NOMO-1 (cell line): ENCODE results near the gene CA11.
"Not testable (repeated sequence)": the region's sequence is repeated elsewhere in the genome, so short reads cannot be mapped to it uniquely, and the experiment has no call there.

ENCODE experiments used
- DNase-seq, 2 experiments: peaks; one replicate each; lab custom pipeline; 2025; ENCODE audit not compliant: unreplicated experiment in 2 of 2; lab: John Stamatoyannopoulos, UW

The CA11 gene

GRCh38 chr19:48670699-48671445 lies 24.9 kb upstream of the CA11 start:
- no peak for DNase-seq

- no peak for DNase-seq
Observed at GRCh38 chr19:48669903-48670668, 24.1 kb upstream of the CA11 start.

DNA sequence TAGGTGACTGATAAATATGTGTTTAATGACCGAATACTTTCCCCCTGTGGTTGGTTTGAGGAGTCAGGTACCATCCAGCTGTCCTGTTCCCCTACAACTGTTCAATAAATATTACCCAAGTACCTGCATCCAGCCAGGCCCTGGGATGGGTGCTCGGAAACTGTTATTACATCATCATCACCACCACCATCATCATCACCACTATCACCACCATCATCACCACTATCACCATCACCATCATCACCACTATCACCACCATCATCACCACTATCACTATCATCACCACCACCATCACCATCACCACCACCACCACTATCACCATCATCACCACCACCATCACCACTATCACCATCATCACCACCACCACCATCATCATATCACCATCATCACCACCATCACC lies 22.8 kb upstream of the CA11 start:
- DNase-seq: no peak

- no peak for DNase-seq
Observed at GRCh38 chr19:48668332-48668731, 22.3 kb upstream of the CA11 start.

GRCh38 chr19:48665786-48666185 lies 19.8 kb upstream of the CA11 start:
- no peak for DNase-seq

GRCh38 chr19:48664476-48664875 lies 18.5 kb upstream of the CA11 start:
- DNase-seq: no peak

DNA sequence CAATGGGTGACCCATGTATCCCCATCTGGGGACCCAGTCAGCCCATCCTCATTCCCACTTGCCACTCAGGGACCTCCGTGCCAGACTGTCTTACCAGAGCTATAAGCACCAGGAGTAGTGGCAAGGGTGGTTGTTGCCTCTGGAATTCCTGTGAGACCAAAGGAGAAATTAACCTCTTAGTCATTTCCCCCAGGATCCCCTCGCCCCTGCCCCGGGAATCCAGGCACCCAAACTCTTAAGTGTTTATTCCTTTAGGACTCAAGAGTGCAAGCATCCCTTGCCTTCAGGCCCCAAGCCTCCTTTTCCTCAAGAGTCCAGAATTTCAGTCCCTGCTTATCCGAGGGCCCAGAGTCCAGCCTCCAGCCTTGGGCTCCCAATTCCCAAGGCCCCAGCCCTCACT lies 17.7 kb upstream of the CA11 start:
- DNase-seq: no peak

DNA sequence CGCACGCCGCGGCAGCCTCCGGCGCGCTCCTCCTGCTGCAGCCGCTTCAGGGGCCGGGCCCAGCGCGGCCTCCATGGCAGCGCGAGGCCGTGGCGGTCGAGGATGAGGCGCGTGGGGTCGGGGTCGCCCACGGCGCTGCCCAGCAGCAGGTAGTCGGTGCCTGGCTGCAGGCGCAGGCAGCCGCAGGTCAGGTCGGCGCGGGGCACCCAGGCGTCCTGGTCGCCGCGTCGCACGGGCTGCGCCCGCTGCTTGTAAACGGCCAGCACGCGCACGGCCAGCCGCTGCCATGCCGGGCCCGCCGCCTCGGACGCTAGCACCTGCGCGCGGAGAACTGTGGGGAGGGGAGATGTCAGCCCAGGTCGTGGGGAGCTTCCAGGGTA lies 15.7 kb upstream of the CA11 start:
- DNase-seq: no peak

DNA sequence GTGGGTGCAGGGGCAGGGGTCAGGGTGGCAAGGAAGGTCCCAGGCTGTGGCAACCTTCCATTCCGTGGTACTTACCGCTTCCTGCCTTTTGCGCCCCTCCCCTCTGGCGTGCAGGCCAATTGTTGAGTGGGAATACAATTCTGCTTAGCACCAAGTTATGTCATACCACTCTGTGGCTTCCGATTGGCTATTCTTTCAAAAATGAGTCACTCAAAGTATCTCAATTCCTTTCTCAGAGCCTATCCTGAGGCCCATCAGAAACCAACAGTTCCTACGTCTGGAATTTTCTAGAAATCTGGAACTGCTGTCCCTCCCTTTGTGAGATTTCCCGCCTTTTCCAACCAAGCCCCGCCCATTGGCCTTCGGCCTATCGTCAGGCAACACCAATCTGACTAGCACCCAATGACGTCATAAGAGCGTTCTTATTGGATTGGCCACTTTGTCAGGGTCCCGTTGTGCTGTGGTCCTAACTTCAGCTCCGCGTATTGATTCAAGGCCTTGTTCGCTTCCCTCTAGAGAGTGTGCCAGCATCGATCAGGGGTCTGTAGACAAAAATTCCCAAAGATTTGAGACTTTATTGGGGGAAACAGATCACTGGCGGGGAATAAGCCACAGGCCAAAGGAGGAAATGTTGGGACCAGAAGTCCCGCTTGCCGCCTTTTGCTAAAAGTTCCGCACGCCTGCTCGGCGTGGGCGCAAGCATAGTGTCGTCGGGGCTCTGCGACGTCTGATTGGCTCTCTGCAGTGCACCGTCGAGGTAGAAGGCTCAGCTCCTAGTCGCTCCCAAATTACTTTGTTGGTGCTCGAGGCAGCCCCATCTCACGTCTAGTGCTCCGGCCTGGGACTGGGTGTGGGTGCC lies 15.1 kb upstream of the CA11 start:
- DNase-seq: peak; percentile 91 to 93

- peak; percentile 15 to 29 for DNase-seq
Observed at GRCh38 chr19:48659768-48660167, 13.8 kb upstream of the CA11 start.

- DNase-seq: no peak
Observed at GRCh38 chr19:48658483-48658882, 12.5 kb upstream of the CA11 start.

- not testable (repeated sequence) for DNase-seq
Observed at GRCh38 chr19:48657828-48658227, 11.8 kb upstream of the CA11 start.

GRCh38 chr19:48656840-48657474 lies 11.0 kb upstream of the CA11 start:
- no peak for DNase-seq

DNA sequence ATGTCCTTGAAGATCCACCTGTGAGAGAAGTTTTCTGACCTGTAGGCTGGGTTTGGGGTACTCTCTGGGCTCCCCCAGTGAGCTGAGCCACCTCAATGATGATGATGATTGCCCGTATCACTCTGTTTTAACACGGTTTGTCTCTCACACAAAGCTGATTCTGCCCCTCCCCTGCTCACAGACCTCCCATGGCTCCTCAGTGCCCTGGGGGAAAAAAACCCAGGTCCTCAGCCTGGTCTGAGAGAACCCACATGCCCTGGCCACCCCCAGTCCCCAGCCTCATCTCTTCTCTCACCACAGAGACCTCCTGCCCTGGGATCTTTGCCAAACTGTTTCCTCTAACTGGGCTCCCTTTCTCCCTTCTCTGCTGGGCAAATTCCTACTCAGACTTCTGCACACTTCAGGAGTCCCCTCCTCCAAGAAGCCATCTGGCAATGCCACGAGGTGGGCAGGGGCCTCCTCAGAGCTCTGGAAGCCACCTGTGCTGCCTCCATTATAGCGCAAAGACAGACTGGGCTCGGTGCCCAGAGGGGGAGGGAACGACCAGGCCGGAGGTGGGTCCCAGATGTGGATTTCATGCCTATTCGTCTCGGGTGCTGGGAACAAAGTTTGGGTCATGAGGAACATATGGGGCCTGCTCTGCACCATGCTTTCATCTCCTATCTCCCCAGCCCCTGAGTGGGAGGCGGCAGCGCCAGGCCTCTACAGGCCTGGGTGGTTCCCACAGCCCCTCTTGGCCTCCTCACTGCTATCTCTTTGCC lies 8.5 kb upstream of the CA11 start:
- DNase-seq: no peak

GRCh38 chr19:48651683-48652048 lies 5.7 kb upstream of the CA11 start:
- DNase-seq: no peak

DNA sequence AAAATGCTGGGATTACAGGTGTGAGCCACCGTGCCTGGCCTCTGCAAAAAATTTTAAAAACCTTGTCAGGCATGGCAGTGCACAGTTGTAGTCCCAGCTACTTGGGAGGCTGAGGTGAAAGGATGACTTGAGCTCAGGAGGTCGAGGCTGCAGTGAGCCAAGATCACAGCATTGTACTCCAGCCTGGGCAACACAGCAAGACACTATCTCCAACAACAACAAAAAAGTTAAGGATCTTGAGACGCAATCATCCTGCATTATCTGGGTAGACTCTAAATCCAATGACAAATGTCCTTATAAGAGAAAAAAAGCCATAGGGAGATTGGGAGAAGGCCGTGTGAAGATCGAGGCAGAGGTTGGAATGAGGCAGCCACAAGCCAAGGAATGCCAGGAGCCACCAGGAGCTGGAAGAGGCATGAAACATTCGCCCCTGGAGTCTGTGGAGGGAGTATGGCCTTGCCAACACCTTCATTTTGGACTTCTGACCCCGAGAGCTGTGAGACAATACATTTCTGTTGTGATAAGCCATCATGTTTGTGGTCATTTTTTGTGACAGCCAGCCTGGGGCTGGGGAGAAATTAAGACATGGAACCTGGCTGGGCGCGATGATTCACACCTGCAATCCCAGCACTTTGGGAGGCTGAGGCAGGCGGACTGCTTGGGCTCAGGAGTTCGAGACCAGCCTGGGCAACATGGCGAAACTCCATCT lies 5.1 kb upstream of the CA11 start:
- no peak for DNase-seq

DNA sequence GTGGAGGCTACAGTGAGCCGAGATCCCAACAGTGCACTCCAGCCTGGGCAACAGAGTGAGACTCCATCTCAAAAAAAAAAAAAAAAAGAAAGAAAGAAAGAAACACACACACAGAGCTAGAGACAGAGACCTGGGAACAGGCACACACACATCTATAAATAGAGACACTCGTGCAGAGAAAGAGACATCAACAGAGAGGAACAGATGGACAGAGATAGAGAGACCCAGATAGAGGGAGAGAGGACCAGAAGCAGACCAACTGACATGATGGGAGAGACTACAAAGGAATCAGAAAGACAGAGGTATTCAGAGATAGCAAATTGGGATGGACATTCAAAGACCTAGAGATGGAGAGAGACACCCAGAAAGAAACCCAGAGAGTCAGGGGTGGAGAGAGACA lies 2.1 kb upstream of the CA11 start:
- no peak for DNase-seq

DNA sequence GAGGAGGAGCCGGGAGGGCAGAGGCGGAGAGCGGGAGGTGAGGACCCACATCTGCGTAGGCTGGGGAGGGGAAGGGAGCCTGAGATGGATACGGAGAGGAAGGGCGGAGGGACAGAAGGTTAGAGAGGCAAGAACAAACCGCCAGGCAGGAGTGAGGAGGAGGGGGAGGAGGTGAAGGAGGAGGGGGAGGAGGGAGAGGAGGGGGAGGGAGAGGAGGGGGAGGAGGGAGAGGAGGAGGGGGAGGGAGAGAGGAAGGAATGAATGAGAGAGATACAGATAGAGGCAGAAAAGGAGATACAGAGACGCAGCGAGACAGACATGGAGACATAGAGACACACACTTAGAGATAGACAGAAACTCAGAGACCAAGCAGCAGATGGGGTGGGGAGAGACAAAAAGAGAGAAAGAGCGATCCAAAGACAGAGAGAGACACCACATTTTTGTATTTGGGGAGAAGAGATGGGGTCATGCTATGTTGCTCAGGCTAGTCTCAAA lies 782 bp upstream of the CA11 start:
- no peak for DNase-seq

- DNase-seq: no peak
Observed at GRCh38 chr19:48645620-48646000, 377 bp downstream of the CA11 start.
